Adipocyte (in vitro differentiated cells): ENCODE data around the gene LRBA.
"Not testable (repeated sequence)": the region's sequence is repeated elsewhere in the genome, so short reads cannot be mapped to it uniquely, and the experiment has no call there.

Experiments used
- DNase-seq: peaks from one replicate; pipeline ENCODE4 v3.0.0-alpha.2; 2015; ENCODE audit warnings: low read depth
- H3K27me3 ChIP-seq: replicated peaks from 2 replicates; pipeline ENCODE4 v1.7.0; 2013; ENCODE audit warnings: mild to moderate bottlenecking, low read length, moderate library complexity; ENCODE audit not compliant: control insufficient read depth, insufficient read depth
- H3K36me3 ChIP-seq: 2 replicates; pipeline ENCODE4 v1.7.0; 2013; ENCODE audit warnings: low read length, mild to moderate bottlenecking, moderate library complexity; ENCODE audit not compliant: control insufficient read depth, insufficient read depth, severe bottlenecking
- H3K4me1 ChIP-seq: 2 replicates; pipeline ENCODE4 v1.7.0; 2013; ENCODE audit warnings: mild to moderate bottlenecking, low read length, moderate library complexity; ENCODE audit not compliant: control insufficient read depth, insufficient read depth
- H3K4me3 ChIP-seq: 2 replicates; pipeline ENCODE4 v1.7.0; 2013; ENCODE audit warnings: mild to moderate bottlenecking, low read length, moderate library complexity
- H3K9ac ChIP-seq: 2 replicates; pipeline ENCODE4 v1.7.0; 2013; ENCODE audit warnings: mild to moderate bottlenecking, low read length, moderate library complexity
- H3K9me3 ChIP-seq: 2 replicates; pipeline ENCODE4 v1.7.0; 2013; ENCODE audit warnings: mild to moderate bottlenecking, low read length, moderate library complexity; ENCODE audit not compliant: control insufficient read depth

The LRBA gene

GRCh38 chr4:150751648-150752047 is 263.4 kb downstream of the LRBA start:
- DNase-seq: no peak
- Histone ChIP-seq H3K4me3 (no peak overlapping the region), H3K36me3 (no peaks in the 10 kb centered on the region), H3K9me3 (no peaks in the 10 kb centered on the region), H3K9ac (no peak overlapping the region), H3K4me1 (no peaks in the 10 kb centered on the region), H3K27me3 (no peaks in the 10 kb centered on the region)

- Histone ChIP-seq H3K27me3 (no peaks in the 10 kb centered on the region), H3K9me3 (no peaks in the 10 kb centered on the region), H3K4me3 (no peak overlapping the region), H3K4me1 (no peaks in the 10 kb centered on the region), H3K36me3 (no peaks in the 10 kb centered on the region), H3K9ac (no peak overlapping the region)
- DNase-seq: no peak
Measured at GRCh38 chr4:150750824-150751223, 264.3 kb downstream of the LRBA start.

- Histone ChIP-seq H3K27me3 (no peaks in the 10 kb centered on the region), H3K4me1 (no peaks in the 10 kb centered on the region), H3K4me3 (no peak overlapping the region), H3K36me3 (no peaks in the 10 kb centered on the region), H3K9me3 (no peaks in the 10 kb centered on the region), H3K9ac (no peak overlapping the region)
- DNase-seq: peak; percentile 41
Measured at GRCh38 chr4:150746156-150746555, 268.9 kb downstream of the LRBA start.

- no peak for DNase-seq
- Histone ChIP-seq H3K27me3 (no peaks in the 10 kb centered on the region), H3K4me1 (no peaks in the 10 kb centered on the region), H3K36me3 (no peaks in the 10 kb centered on the region), H3K4me3 (no peak overlapping the region), H3K9ac (no peak overlapping the region), H3K9me3 (no peaks in the 10 kb centered on the region)
Measured at GRCh38 chr4:150744570-150744969, 270.5 kb downstream of the LRBA start.

GRCh38 chr4:150743564-150744342 is 271.3 kb downstream of the LRBA start:
- Histone ChIP-seq H3K4me3 (no peak overlapping the region), H3K4me1 (no peaks in the 10 kb centered on the region), H3K9me3 (no peaks in the 10 kb centered on the region), H3K27me3 (no peaks in the 10 kb centered on the region), H3K9ac (no peak overlapping the region), H3K36me3 (no peaks in the 10 kb centered on the region)
- DNase-seq: no peak

- not testable (repeated sequence) for DNase-seq, H3K27me3 ChIP-seq, H3K4me1 ChIP-seq, H3K9ac ChIP-seq, H3K36me3 ChIP-seq, H3K4me3 ChIP-seq, H3K9me3 ChIP-seq
Measured at GRCh38 chr4:150742930-150743329, 272.2 kb downstream of the LRBA start.

GRCh38 chr4:150739591-150739990 is 275.5 kb downstream of the LRBA start:
- Histone ChIP-seq H3K9me3 (no peaks in the 10 kb centered on the region), H3K36me3 (peaks cover 2% of the 10 kb centered on the region), H3K27me3 (no peaks in the 10 kb centered on the region), H3K4me1 (no peaks in the 10 kb centered on the region), H3K9ac (no peak overlapping the region), H3K4me3 (no peak overlapping the region)
- no peak for DNase-seq

GRCh38 chr4:150725957-150726523 is 289.0 kb downstream of the LRBA start:
- Histone ChIP-seq H3K36me3 (peaks cover 19% of the 10 kb centered on the region), H3K27me3 (no peaks in the 10 kb centered on the region), H3K4me3 (peak overlapping the region; percentile 13), H3K9me3 (peaks cover 18% of the 10 kb centered on the region), H3K4me1 (peaks cover 12% of the 10 kb centered on the region), H3K9ac (no peak overlapping the region)
- no peak for DNase-seq

- no peak for DNase-seq
- Histone ChIP-seq H3K4me3 (no peak overlapping the region), H3K4me1 (peaks cover 12% of the 10 kb centered on the region), H3K9me3 (peaks cover 15% of the 10 kb centered on the region), H3K9ac (no peak overlapping the region), H3K36me3 (peaks cover 12% of the 10 kb centered on the region), H3K27me3 (no peaks in the 10 kb centered on the region)
Measured at GRCh38 chr4:150723727-150724411, 291.2 kb downstream of the LRBA start.

- Histone ChIP-seq H3K9me3 (peaks cover 15% of the 10 kb centered on the region), H3K9ac (no peak overlapping the region), H3K36me3 (peaks cover 12% of the 10 kb centered on the region), H3K4me1 (peaks cover 12% of the 10 kb centered on the region), H3K4me3 (no peak overlapping the region), H3K27me3 (no peaks in the 10 kb centered on the region)
- DNase-seq: peak; percentile 32
Measured at GRCh38 chr4:150722908-150723362, 292.1 kb downstream of the LRBA start.

- H3K9me3 ChIP-seq: peaks cover 7% of the 10 kb centered on the region
- H3K27me3 ChIP-seq: no peaks in the 10 kb centered on the region
- H3K36me3 ChIP-seq: peaks cover 7% of the 10 kb centered on the region
- peaks cover 12% of the 10 kb centered on the region for H3K4me1 ChIP-seq
- H3K4me3 ChIP-seq: no peak overlapping the region
- H3K9ac ChIP-seq: no peak overlapping the region
- DNase-seq: peak; percentile 11
Measured at GRCh38 chr4:150720973-150721518, 294.0 kb downstream of the LRBA start.
